H7 (cell line): Measurements from ENCODE around the gene SERPINA4. TPM values are rescaled to one million over a fixed set of nuclear protein-coding genes. Genes with fewer than 3 reads are reported as not detected.

Source experiments
- DNase-seq: peaks from one replicate; pipeline ENCODE4 v3.0.0; 2012
- H3K27me3 ChIP-seq: 2 replicates; pipeline ENCODE4 v1.6.0; 2011; ENCODE audit warnings: mild to moderate bottlenecking, low read length; ENCODE audit not compliant: control insufficient read depth, insufficient read depth
- H3K36me3 ChIP-seq: replicated peaks from 2 replicates; pipeline ENCODE4 v1.5.1; 2011; ENCODE audit warnings: low read length; ENCODE audit not compliant: control insufficient read depth, insufficient read depth
- H3K4me3 ChIP-seq: 2 replicates; pipeline ENCODE4 v1.5.1; 2011; ENCODE audit warnings: low read depth, mild to moderate bottlenecking, control low read depth, low read length, moderate library complexity; ENCODE audit not compliant: insufficient read depth
- total RNA-seq: library from RNA; depleted of rRNA; stranded (reverse); fragments of >200 nt; shearing (Covaris generic); gene quantifications from 2 replicates; pipeline ENCODE4 v1.2.3, GENCODE V29; 2014

Gene SERPINA4
- total RNA-seq, 1 experiment from 2014 or later, result not detected

DNA sequence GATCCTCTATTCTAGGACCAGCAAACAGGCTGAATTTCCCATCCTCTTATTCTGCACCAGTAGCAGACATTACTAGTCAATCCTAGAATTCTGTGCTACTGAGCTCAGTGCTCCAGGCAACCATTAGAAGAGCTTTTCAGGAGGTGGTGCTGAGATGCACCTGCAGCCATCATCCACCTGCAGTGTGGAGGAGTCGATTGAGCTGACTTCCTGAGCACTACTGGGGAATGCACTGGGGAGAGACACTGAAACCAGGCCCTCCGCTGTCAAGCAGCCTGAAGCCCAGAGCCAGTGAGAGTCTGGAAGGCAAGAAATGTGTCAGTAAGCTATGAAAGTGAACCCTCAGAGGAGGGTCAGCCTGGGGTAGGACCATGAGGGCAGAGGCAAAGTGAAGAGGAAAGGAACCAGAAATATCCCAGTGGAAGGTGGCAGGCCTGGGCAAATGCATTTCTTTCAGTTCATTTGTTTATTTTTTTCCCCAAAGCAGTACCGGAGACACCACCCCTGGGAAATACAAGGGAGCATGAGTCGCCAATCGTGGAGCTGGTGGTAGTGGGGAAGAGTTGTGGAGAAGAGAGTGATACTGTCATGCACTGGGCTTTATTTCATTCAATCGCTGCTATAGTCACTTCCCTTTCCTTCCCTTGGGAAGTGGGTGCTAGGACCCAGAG, 23.0 kb upstream of the SERPINA4 start:
- Histone ChIP-seq H3K4me3 (no peak overlapping the region), H3K27me3 (no peaks in the 10 kb centered on the region), H3K36me3 (no peaks in the 10 kb centered on the region)
- no peak for DNase-seq

DNA sequence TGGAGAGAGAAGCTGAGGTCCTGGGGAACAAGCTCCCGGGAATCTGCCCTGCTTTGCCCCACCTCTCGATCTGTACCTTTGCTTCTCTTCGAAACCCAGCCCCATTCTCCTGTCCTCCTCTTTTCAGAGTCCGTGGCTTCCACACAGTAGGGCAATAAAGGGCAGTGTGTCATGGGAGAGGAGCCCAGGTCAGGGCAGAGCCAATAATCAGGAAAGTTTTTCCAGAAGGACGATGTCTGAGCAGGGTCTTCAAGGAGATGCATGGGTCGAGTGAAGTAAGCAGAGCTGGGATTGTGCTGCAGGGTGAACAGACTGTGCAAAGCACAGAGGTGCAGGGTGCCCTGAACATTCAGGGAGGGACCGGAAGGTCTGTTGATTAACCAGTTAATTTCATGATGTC, 22.1 kb upstream of the SERPINA4 start:
- Histone ChIP-seq H3K27me3 (no peaks in the 10 kb centered on the region), H3K36me3 (no peaks in the 10 kb centered on the region), H3K4me3 (no peak overlapping the region)
- DNase-seq, result no peak

DNA sequence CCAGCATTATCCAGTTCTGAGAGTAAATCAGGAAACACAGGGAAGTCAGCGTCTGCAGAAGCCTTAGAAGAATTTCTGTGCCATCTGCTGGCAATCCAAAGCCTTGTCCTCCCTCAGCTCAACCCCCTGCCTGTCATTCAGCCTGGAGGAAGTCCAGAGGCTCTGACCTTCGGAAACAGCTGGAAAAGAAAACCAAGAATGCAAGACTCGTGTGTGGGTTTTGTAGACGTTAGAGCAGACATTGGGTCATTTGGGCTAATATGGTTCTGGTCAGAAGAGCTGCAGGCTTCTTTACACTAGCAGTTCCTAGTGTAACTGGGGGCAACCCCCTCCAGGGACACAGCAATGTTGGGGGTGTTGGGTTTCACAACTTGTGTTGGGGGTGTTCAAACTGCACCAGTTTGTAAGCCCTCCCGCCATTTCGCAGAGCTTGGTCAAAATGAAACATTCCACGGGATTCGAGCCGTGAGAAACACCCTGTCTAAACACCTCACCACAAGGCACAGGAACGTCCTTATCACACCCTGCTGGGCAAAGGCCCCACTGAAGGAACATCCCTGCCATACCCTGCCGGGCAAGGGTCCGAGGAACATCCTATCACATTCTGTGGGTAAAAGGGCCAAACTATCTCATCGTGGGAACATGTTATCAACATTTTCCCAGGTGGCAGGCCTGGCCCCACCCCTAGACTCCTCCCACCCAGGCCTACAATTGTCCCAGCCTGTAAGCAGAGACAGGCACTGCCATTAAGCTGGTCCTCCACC, 21.0 kb upstream of the SERPINA4 start:
- H3K36me3 ChIP-seq, result no peaks in the 10 kb centered on the region
- H3K4me3 ChIP-seq, result no peak overlapping the region
- no peak for DNase-seq
- no peaks in the 10 kb centered on the region for H3K27me3 ChIP-seq

DNA sequence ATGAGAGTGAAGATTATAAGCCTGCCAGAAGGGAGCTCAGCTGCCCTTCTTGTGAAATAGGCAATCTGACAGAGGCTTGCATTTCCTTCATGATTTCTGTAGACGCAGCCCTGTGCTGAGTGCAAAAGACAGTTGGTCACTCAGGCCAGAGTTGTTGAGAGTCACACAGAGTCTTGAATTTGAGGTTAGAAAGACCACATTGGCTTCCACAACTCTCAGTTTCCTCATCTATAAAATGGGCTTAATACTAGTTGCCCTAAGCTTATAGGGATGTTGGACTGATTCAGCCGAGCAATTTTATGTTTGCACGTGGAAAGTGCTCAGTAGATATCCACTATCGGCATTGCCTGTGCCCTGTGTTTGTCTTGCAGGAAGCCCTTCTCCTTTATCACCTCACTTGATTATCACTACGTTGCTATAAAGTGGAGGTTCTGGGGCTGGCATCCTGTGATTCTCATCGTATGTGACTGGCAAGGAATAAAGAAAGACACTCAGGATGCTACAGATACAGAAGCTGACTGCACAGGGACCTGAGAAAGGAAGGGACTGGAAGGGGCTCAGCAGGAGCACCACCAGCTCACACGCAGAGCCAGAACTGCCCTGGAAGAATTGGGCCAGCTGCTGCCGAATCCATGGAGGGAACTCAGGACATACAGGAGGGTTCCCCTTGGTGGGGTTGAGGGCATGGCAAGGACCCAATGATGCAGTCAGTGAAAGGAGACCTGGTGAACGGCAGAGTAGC, 19.8 kb upstream of the SERPINA4 start:
- no peak overlapping the region for H3K4me3 ChIP-seq
- no peak for DNase-seq
- H3K36me3 ChIP-seq, result no peaks in the 10 kb centered on the region
- no peaks in the 10 kb centered on the region for H3K27me3 ChIP-seq

- Histone ChIP-seq H3K27me3 (no peaks in the 10 kb centered on the region), H3K4me3 (no peak overlapping the region), H3K36me3 (no peaks in the 10 kb centered on the region)
- no peak for DNase-seq
Measured at GRCh38 chr14:94542111-94542810, 19.0 kb upstream of the SERPINA4 start.

DNA sequence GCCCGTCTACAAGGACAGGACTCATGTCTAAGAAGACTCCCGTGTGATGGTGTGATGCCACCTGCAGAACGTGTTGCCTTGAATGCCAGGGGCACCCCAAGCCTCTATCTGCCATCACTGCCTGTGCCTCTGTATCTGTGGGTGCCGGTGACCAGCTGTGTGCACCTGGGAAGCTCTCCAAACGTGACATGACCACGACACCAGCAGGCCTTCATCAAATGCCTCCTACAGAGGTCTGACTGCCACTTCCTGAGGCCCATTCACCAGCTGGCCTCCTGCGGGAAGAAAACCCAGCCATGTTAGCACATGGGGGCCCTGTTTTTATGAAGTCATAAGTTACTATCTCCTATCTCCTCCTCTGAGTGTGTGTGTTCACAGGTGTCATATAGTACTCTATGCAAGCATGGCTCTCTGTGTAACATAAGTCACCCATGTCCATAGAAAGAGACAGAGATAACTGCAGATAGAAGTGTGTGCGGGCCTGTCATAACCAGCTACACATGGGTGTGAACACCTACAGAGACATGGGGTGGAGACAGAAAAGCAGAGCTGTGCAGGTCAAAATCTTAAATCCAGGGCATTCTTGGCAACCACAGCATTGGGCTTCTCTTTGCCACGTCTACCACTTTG, 18.3 kb upstream of the SERPINA4 start:
- DNase-seq, result no peak
- Histone ChIP-seq H3K27me3 (no peaks in the 10 kb centered on the region), H3K36me3 (no peaks in the 10 kb centered on the region), H3K4me3 (no peak overlapping the region)

GRCh38 chr14:94543449-94544124, 17.7 kb upstream of the SERPINA4 start:
- no peak overlapping the region for H3K4me3 ChIP-seq
- no peaks in the 10 kb centered on the region for H3K36me3 ChIP-seq
- no peaks in the 10 kb centered on the region for H3K27me3 ChIP-seq
- peak; percentile 46 for DNase-seq

GRCh38 chr14:94544726-94545125, 16.5 kb upstream of the SERPINA4 start:
- DNase-seq, result peak; percentile 71
- Histone ChIP-seq H3K36me3 (no peaks in the 10 kb centered on the region), H3K4me3 (no peak overlapping the region), H3K27me3 (no peaks in the 10 kb centered on the region)

DNA sequence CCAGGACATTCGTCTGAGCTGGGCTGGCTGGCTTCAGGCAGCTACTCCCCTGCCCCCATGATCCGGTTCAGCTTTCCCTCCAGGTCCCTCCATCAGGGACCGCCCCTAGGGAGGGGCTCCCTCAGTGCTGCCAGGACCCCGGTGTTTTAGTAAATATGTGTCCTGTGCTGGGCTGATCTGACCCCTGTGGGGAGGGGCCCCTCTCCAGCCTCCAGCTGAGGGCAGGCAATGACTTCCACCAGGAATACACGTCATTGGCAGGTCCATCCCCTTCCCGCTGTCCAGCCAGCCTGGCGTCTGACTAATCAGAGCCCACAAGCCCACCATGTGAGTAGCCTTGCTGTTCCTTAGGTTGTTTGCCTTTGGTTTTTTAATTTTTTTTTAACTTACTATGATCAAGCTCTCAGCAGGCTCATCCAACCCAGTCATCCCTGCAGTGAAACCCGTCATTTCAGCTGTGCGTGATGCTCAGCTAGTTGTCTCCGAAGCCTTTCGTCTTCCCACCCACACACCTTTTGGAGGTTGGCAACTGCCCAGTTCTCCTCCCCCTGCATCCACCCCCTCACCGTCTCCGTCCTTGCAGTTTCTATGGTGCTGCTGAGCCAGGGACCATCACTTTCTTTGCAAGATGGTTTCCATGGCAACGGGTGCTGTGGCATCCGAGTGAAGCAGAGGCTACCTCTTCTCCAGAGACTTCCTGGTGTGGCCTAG, 16.0 kb upstream of the SERPINA4 start:
- DNase-seq, result peak; percentile 48

DNA sequence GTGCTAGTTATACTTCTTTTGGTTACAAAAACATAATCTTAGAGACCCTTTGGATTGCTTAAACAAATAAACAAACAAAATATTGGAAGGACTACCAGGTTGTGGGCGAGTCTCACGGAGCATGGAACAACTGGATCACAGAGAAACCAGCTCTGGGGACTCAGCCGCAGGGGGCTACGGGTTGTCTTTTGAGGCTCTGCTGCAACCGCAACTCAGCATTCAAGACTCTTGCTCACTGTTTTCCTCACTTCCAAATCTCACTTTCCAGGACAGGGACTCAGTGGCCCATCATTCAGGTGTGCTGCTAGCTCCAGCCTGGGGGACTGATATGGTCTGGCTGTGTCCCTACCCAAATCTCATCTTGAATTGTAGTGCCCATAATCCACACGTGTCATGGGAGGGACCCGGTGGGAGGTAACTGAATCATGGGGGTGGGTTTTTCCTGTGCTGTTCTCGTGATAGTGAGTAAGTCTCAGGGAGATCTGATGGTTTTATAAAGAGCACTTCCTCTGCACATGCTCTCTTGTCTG, 14.0 kb upstream of the SERPINA4 start:
- no peaks in the 10 kb centered on the region for H3K36me3 ChIP-seq
- H3K27me3 ChIP-seq, result no peaks in the 10 kb centered on the region
- no peak overlapping the region for H3K4me3 ChIP-seq
- DNase-seq, result no peak

More for the DNA sequence above, 16.0 kb upstream of the SERPINA4 start:
- Histone ChIP-seq H3K4me3 (no peak overlapping the region), H3K36me3 (no peaks in the 10 kb centered on the region), H3K27me3 (no peaks in the 10 kb centered on the region)

- H3K36me3 ChIP-seq, result no peaks in the 10 kb centered on the region
- H3K27me3 ChIP-seq, result no peaks in the 10 kb centered on the region
- no peak for DNase-seq
- H3K4me3 ChIP-seq, result no peak overlapping the region
Measured at GRCh38 chr14:94547726-94548125, 13.5 kb upstream of the SERPINA4 start.

DNA sequence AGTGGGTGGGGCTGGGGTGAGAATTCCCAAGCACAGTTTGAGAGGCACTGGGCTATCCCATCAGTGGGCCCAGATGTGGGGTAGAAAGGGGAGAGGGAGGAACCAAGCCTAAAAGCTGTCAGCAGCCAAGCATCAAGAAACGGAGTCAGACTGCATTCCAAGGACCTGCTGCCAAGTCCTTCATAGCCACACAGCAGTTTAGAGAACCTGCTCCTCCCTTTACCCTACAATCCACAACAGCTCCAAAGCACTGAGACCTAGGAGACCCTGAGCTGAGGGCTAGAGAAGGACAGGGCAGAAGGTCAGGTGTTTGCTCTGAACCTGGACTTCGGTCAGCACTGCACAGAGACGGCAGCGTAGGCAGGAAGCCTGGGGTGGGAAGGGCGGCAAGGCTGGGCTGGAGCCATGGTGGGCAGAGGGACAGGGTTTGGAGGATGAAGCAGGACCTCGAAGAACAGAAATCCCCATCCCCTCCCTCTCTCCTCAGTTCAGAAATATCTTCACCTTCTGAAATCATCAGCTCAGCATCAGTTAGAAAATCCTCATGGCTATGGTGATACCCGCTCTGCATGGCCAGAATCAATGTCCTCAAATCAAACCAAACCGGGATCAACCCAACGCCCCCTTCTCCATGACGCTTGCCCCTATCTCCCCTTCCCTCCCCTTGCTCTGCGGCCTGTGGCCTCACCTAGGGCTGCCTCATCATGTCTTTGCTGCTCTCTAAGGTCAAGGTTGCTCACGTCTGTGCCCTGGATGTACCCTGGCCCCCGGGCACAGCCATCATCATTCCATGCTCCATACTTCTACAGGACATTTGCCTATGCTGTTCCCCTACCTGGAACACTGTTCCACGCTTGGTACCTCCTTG, 12.9 kb upstream of the SERPINA4 start:
- H3K4me3 ChIP-seq, result no peak overlapping the region
- DNase-seq, result no peak

More for the DNA sequence above, 12.9 kb upstream of the SERPINA4 start:
- H3K36me3 ChIP-seq, result no peaks in the 10 kb centered on the region
- no peaks in the 10 kb centered on the region for H3K27me3 ChIP-seq
